Measurements from ENCODE around the gene ARID5A.

DNA sequence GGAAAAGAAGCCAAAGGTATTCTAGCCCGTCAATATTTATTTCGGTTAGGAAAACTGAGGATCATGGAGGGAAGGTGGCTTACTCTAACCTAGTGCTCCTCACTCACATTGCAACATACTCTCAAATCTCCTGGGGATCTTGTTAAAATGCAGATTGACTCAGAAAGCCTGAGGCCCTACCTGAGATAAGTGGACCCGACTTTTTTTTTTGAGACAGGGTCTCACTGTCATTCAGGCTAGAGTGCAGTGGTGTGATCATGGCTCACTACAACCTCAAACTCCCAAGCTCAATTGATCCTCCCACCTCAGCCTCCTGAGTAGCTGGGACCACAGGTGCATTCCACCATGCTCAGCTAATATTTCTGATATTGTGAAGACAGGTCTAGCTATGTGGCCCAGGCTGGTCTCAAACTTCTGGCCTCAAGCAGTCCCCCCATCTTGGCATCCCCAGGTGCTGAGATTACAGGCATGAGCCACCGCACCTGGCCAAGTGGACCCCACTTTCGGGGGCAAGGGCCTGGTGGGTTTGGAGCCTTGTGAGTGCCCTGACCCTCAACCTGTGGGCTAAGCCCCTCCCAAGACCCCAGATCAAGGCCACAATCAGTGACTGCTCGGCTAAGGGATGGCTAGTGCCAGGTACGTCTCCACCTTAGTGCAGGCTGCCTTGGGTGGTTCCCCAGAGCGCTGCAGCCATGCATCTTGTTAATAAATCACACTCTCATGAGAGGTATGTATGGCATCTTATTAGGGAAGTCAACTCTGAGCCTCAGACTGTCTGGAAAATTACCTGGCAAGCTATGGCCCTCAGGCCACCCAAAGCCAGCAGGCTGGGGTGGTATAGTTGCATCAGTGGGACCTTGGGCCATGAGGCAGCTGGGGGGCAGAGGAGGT is 30.3 kb upstream of the ARID5A start:
- TF ChIP-seq, protein P1, sequence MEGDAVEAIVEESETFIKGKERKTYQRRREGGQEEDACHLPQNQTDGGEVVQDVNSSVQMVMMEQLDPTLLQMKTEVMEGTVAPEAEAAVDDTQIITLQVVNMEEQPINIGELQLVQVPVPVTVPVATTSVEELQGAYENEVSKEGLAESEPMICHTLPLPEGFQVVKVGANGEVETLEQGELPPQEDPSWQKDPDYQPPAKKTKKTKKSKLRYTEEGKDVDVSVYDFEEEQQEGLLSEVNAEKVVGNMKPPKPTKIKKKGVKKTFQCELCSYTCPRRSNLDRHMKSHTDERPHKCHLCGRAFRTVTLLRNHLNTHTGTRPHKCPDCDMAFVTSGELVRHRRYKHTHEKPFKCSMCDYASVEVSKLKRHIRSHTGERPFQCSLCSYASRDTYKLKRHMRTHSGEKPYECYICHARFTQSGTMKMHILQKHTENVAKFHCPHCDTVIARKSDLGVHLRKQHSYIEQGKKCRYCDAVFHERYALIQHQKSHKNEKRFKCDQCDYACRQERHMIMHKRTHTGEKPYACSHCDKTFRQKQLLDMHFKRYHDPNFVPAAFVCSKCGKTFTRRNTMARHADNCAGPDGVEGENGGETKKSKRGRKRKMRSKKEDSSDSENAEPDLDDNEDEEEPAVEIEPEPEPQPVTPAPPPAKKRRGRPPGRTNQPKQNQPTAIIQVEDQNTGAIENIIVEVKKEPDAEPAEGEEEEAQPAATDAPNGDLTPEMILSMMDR (IDR thresholded peaks at IDR 0.05) = no peak
- no peak for TF ChIP-seq POLR2A (IDR thresholded peaks at IDR 0.05)

Measured in right lobe of liver (tissue), 4 donors.